Heart right ventricle (tissue), 16 donors: ENCODE data around the gene RND1. TPM values are rescaled to one million over a fixed set of nuclear protein-coding genes. Genes with fewer than 3 reads are reported as not detected.

ENCODE experiments used
- ATAC-seq, 8 donors: fragments of 200-7000 bp; cut with Tn5 transposase; one replicate each; pipeline ENCODE4 v1.9.1; 2020; ENCODE audit warnings: mild to moderate bottlenecking in 8 of 8, moderate library complexity in 8 of 8, moderate number of reproducible peaks in 1 of 8
- DNase-seq, 2 donors: peaks; one replicate each; pipeline ENCODE4 v3.0.0-alpha.2; 2020
- H3K27ac ChIP-seq, 10 donors: fragments of 200-600 bp; sonication (generic) in 2 of 10; one replicate each; pipeline versions ENCODE4 v1.5.0 to v1.8.0; 2020 to 2022; ENCODE audit warnings: mild to moderate bottlenecking in 3 of 10
- H3K27me3 ChIP-seq, 7 donors: fragments of 200-600 bp; one replicate each; pipeline ENCODE4 v1.8.0; 2021 to 2022; ENCODE audit warnings: mild to moderate bottlenecking in 2 of 7
- H3K36me3 ChIP-seq, 9 donors: fragments of 200-600 bp; sonication (generic) in 1 of 9; one replicate each; pipeline versions ENCODE4 v1.5.0 to v1.8.0; 2020 to 2022; ENCODE audit warnings: mild to moderate bottlenecking in 2 of 9
- H3K4me1 ChIP-seq, 9 donors: fragments of 200-600 bp; sonication (generic) in 1 of 9; one replicate each; pipeline versions ENCODE4 v1.5.0 to v1.8.0; 2020 to 2022; ENCODE audit warnings: mild to moderate bottlenecking in 4 of 9
- H3K4me3 ChIP-seq, 10 donors: fragments of 200-600 bp; sonication (generic) in 2 of 10; one replicate each; pipeline versions ENCODE4 v1.5.0 to v1.8.0; 2020 to 2022; ENCODE audit warnings: mild to moderate bottlenecking in 7 of 10, moderate library complexity in 2 of 10
- H3K9me3 ChIP-seq, 11 donors: fragments of 200-600 bp in 10 of 11; sonication (generic) in 2 of 11; one replicate each; pipeline versions ENCODE4 v1.5.0 to v1.8.0; 2013 to 2022; ENCODE audit warnings: mild to moderate bottlenecking in 2 of 11, control low read depth in 1 of 11, moderate library complexity in 1 of 11
- CTCF ChIP-seq, 9 donors: fragments of 200-600 bp; sonication (generic) in 2 of 9; IDR thresholded peaks; one replicate each; pipeline versions ENCODE4 v1.5.0 to v1.8.0; 2021 to 2022; ENCODE audit warnings: antibody characterized with exemption in 9 of 9, mild to moderate bottlenecking in 5 of 9, moderate library complexity in 1 of 9
- WGBS, 2 donors: extraction: QIAGEN DNeasy Blood & Tissue Kit; methylation state at CpG; one replicate each; pipeline ENCODE4 v1.1.7; 2013; ENCODE audit warnings: inconsistent platforms in 1 of 2; 5-methylcytosine and 5-hydroxymethylcytosine counted together
- intact Hi-C, 10 donors: fragments of 100-400 bp; cut with DNase I; formaldehyde crosslinking; loops; one replicate each; pipeline versions ENCODE4 v1.11.1 to v1.14.2; 2022
- polyA plus RNA-seq, 2 donors: library from polyadenylated mRNA; stranded (reverse); fragments of 200-250 nt; gene quantifications; one replicate each; pipeline ENCODE4 v1.2.3, GENCODE V29; 2013
- total RNA-seq, 10 donors: library from RNA; stranded (reverse); fragmentation: NEBNext Ultra II Directional in 3 of 10; extraction: Animal tissue kit (Norgen Biotek cat#: 25700) in 3 of 10; gene quantifications; one replicate each; pipeline versions ENCODE4 v1.2.1 to v1.2.4, GENCODE V29; 2021 to 2023
- donor health status: Arrhythmogenic right ventricular cardiomyopathy.
- donor health status: ischemic (EF 13 %, LVEDD 7.1; RV severe dilation, severe dysfunction).
- donor health status: healthy with polysubstance abuse.
- donor health status: DM: no; HTN: yes; CAD: no.
- donor health status: DM: no; HTN: no; CAD: no.
- donor health status: ischemic (EF 25% LVEDD 6.9; RV normal size, moderate dysfunction).
- donor health status: ischemic (EF 25% LVEDD 5.7; RV mildly dilated, moderate dysfunction).
- donor health status: healthy.
- donor health status: DM: yes; HTN: yes; CAD: no.
- donor health status: Ischemic cardiomyopathy.
- donor health status: ischemic (EF 35%, LVEDD 5.7; RV mildly dilated, moderate dysfunction).
- donor health status: nonischemic (EF 11% LVEDD 7.7; RV severe dilation, severe dysfunction).
- donor health status: DM: yes; HTN: yes; CAD: no.
- donor health status: PGD.
- donor health status: ischemic (EF 29% LVEDD 5.4; RV normal size, mild dysfunction).
- donor health status: nonischemic (EF 23%, LVEDD 6.1; RV moderate dilation, normal function).

Gene RND1
- total and polyA plus RNA-seq, 12 donors = 0.21 to 3.3 (median 0.95) TPM

GRCh38 chr12:48824112-48824511, 41.6 kb downstream of the RND1 start:
- Histone ChIP-seq H3K27me3 (peaks cover 0 to 7% (median 0%) of the 10 kb centered on the region in 7 donors), H3K27ac (no peak overlapping the region), H3K4me3 (no peak overlapping the region), H3K36me3 (peaks cover 0 to 61% (median 8%) of the 10 kb centered on the region in 9 donors), H3K4me1 (peaks cover 0 to 6% (median 3%) of the 10 kb centered on the region in 9 donors), H3K9me3 (no peaks in the 10 kb centered on the region)
- ATAC-seq = no peak
- intact Hi-C loops = no loop called here
- no peak for TF ChIP-seq CTCF (IDR thresholded peaks at IDR 0.05)
- no peak for DNase-seq
- 87 to 89% methylated on average over 12 of the region's 12 CpGs for WGBS, 2 donors

GRCh38 chr12:48823281-48823680, 42.4 kb downstream of the RND1 start:
- 89 to 93% methylated on average over 11 of the region's 11 CpGs for WGBS, 2 donors
- H3K4me1 ChIP-seq = peaks cover 0 to 13% (median 7%) of the 10 kb centered on the region in 9 donors
- no peaks in the 10 kb centered on the region for H3K9me3 ChIP-seq
- no peak for TF ChIP-seq CTCF (IDR thresholded peaks at IDR 0.05)
- peaks cover 0 to 52% (median 3%) of the 10 kb centered on the region in 9 donors for H3K36me3 ChIP-seq
- intact Hi-C loops = no loop called here
- H3K27me3 ChIP-seq = peaks cover 0 to 15% (median 0%) of the 10 kb centered on the region in 7 donors
- no peak overlapping the region for H3K27ac ChIP-seq
- ATAC-seq = no peak
- no peak overlapping the region for H3K4me3 ChIP-seq
- no peak for DNase-seq

GRCh38 chr12:48822711-48823110, 43.0 kb downstream of the RND1 start:
- no peak overlapping the region for H3K4me3 ChIP-seq
- peaks cover 0 to 47% (median 0%) of the 10 kb centered on the region in 9 donors for H3K36me3 ChIP-seq
- no peaks in the 10 kb centered on the region for H3K9me3 ChIP-seq
- no peak for TF ChIP-seq CTCF (IDR thresholded peaks at IDR 0.05)
- peaks cover 0 to 18% (median 11%) of the 10 kb centered on the region in 9 donors for H3K4me1 ChIP-seq
- intact Hi-C loops = no loop called here
- no peak for ATAC-seq
- 73 to 85% methylated on average over 2 of the region's 2 CpGs for WGBS, 2 donors
- peaks cover 0 to 20% (median 0%) of the 10 kb centered on the region in 7 donors for H3K27me3 ChIP-seq
- DNase-seq = no peak
- no peak overlapping the region for H3K27ac ChIP-seq

DNA sequence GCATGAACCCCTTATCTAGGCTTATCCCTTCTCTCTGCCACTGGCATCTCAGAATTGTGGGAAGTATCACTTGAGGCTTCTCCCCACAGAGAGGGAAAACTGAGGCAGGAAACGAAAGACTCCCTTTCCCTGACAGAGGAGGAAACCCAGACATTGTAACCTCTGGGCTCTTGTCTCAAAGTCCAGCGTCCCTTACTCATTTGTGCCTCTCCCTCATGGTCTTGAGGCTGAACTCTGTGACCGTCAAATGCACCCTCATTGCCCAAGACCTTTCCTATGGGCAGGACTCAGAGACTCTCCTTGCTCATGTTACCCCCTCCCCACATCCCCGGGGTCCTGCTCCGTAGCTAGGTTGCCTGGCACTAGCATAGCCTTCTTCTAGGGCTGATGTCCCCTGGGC, 43.5 kb downstream of the RND1 start:
- ATAC-seq = no peak
- TF ChIP-seq CTCF (IDR thresholded peaks at IDR 0.05) = no peak
- Histone ChIP-seq H3K4me3 (no peak overlapping the region), H3K27me3 (peaks cover 0 to 25% (median 0%) of the 10 kb centered on the region in 7 donors), H3K4me1 (peaks cover 0 to 22% (median 16%) of the 10 kb centered on the region in 9 donors), H3K27ac (no peak overlapping the region), H3K36me3 (peaks cover 0 to 41% (median 0%) of the 10 kb centered on the region in 9 donors), H3K9me3 (no peaks in the 10 kb centered on the region)
- 87 to 92% methylated on average over 5 of the region's 5 CpGs for whole genome bisulfite sequencing, 2 donors
- DNase-seq = no peak
- intact Hi-C loops = no loop called here
